ENCODE measurements around the gene RFX2. TPM values are rescaled to one million over a fixed set of nuclear protein-coding genes. Genes with fewer than 3 reads are reported as not detected.

RFX2 gene
- total and polyA plus RNA-seq, 12 donors, result 2.3 to 10.4 (median 4.6) TPM

DNA sequence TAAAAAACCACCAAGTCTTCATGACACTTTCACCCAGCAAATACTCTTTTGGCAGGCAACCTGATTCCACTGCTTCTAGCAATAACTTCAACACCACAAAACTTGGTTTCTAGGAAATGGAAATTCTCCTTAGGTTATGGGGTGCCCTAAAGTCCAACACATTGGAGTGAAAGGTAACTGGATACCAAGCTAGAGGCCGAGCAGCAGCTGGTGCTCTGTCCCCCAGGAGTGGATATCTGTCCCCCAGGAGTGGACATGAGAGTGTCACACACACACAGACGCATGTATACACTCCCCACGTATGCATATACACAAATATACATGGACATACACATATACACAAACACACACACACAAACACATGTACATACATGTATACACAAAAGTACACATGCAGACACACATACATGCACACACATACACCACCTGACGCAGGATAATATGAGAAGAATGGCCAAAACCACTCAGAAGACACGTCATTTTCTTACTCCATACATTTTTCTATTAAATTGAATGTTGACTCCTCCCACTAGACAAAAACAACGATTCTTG lies 50.8 kb downstream of the RFX2 start:
- peak in 3 of 7 donors; percentile 10 to 11 (median 11) for DNase-seq
- Histone ChIP-seq H3K27ac (peak overlapping the region in 1 of 5 donors; percentile 93), H3K4me1 (replicated peaks in 1 of 2) (peaks cover 32 to 54% of the 10 kb centered on the region in 2 donors), H3K4me3 (no peak overlapping the region), H3K27me3 (no peaks in the 10 kb centered on the region), H3K36me3 (replicated peaks in 1 of 2) (no peaks in the 10 kb centered on the region), H3K9me3 (replicated peaks in 1 of 3) (no peaks in the 10 kb centered on the region)
- 87 to 88% (median 87%) methylated on average over 6 of the region's 6 CpGs for WGBS, 4 donors
- intact Hi-C loops (cut with DNase I), result no loop called here
- TF ChIP-seq POLR2A (IDR thresholded peaks at IDR 0.05), result no peak
- TF ChIP-seq, protein P1, sequence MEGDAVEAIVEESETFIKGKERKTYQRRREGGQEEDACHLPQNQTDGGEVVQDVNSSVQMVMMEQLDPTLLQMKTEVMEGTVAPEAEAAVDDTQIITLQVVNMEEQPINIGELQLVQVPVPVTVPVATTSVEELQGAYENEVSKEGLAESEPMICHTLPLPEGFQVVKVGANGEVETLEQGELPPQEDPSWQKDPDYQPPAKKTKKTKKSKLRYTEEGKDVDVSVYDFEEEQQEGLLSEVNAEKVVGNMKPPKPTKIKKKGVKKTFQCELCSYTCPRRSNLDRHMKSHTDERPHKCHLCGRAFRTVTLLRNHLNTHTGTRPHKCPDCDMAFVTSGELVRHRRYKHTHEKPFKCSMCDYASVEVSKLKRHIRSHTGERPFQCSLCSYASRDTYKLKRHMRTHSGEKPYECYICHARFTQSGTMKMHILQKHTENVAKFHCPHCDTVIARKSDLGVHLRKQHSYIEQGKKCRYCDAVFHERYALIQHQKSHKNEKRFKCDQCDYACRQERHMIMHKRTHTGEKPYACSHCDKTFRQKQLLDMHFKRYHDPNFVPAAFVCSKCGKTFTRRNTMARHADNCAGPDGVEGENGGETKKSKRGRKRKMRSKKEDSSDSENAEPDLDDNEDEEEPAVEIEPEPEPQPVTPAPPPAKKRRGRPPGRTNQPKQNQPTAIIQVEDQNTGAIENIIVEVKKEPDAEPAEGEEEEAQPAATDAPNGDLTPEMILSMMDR (IDR thresholded peaks at IDR 0.05), result no peak

DNA sequence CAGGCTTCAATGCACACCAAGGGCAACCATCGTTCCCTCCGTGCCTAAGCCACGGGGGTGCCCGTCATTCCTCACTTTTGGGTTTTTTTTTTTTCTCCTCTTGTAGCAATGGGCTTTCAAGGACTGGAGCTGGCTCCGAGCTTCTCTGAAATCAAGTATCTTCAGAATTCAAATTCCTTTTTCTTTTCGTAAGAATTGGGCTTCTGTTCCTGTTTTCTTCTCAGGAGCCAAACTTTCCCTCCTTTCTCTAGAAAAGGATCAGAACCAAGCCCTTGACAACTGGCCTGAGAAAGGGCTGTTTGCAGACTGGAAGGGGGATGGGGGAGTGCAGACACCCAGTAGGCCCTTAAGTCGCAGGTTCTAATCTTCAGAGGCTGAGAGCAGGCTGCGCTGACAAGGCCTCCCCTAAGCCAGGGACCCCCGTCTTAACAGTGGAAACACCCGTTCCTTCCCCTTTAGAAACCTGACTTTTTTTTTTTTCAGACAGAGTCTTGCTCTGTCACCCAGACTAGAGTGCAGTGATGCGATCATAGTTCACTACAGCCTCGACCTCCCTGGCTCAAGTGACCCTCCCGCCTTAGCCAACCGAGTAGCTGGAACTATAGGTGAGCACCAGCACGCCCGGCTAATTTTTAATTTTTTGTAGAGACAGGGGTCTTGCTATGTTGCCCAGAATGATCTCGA lies 51.6 kb downstream of the RFX2 start:
- WGBS, 4 donors, result 80 to 89% (median 81%) methylated on average over 17 of the region's 17 CpGs
- Histone ChIP-seq H3K27ac (peak overlapping the region in 4 of 5 donors; percentile 74 to 97 (median 88)), H3K9me3 (replicated peaks in 1 of 3) (no peaks in the 10 kb centered on the region), H3K4me1 (replicated peaks in 1 of 2) (peaks cover 32 to 54% of the 10 kb centered on the region in 2 donors), H3K4me3 (no peak overlapping the region), H3K36me3 (replicated peaks in 1 of 2) (no peaks in the 10 kb centered on the region), H3K27me3 (no peaks in the 10 kb centered on the region)
- peak in 3 of 7 donors; percentile 13 to 48 (median 16) for DNase-seq
- TF ChIP-seq POLR2A (IDR thresholded peaks at IDR 0.05), result no peak
- TF ChIP-seq, protein P1 (IDR thresholded peaks at IDR 0.05), result no peak
- intact Hi-C loops (cut with DNase I), result no loop called here

DNA sequence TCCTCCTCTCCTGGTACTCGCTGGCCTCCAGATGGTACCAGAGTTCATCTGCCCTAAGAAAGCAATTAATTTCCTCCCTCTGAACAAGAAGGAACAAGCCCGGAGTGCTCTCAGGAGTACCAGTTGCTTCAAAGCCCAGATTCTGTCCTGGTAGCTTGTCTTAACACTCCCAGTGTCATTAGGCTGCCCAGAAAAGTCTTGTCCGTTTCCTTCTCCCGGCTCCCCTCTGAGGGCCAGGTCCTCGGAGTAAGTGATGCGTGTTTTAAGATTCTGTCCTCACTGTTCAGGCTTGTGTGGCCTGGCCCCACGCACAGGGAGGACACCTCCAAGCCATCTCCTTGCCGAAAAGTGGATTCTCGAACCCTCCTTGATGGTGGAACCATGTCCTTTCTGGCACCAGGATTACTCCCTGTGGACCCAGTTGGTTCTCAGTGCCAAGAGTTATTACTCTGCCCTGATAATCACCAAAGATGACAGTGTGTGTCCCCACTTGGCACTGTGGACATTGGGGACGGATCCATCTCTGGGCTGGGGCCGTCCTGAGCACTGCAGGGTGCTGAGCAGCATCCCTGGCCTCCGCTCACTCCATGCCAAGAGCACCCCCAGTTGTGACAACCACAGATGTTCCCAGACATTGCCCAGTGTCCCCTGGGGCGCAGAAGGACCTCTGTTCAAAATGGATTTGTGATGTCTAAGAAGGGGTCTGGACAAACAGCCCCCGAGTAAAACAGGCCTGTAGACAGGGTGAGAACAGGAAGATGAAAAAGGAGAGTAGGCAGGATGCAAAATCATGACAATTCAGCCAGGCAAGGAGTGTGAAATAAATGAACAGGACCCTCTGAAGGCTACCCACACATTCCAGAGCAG lies 52.4 kb downstream of the RFX2 start:
- H3K4me1 ChIP-seq (replicated peaks in 1 of 2), result peaks cover 32 to 54% of the 10 kb centered on the region in 2 donors
- intact Hi-C loops (cut with DNase I), result no loop called here
- H3K27me3 ChIP-seq, result no peaks in the 10 kb centered on the region
- H3K36me3 ChIP-seq (replicated peaks in 1 of 2), result no peaks in the 10 kb centered on the region
- DNase-seq, result peak in 2 of 7 donors; percentile 23 to 25
- no peaks in the 10 kb centered on the region for H3K9me3 ChIP-seq (replicated peaks in 1 of 3)
- no peak overlapping the region for H3K4me3 ChIP-seq
- WGBS, 4 donors, result 75 to 84% (median 78%) methylated on average over 10 to 14 of the region's 14 CpGs
- peak overlapping the region; percentile 74 to 97 (median 84) for H3K27ac ChIP-seq
- TF ChIP-seq, protein P1 (IDR thresholded peaks at IDR 0.05), result no peak
- no peak for TF ChIP-seq POLR2A (IDR thresholded peaks at IDR 0.05)
